ENCODE data around the gene FOXRED1.

FOXRED1 gene

DNA sequence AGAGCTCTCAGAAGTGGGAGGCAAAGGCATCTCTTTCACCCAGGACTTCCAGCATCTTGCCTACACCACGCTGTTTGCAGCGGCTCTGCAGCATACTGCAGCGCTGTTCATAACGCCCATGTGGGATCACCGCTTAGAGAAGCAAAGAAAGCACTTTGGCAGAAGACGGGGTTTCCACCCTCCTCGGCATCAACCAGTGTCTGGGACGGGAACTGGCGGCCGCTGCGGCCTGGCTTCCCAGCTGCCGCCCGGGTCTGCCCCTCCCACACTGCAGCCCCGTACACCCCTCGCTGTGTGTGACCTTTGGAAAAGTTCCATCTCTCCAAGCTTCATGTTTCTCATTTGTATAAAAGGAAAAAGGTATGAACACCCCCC is 13.4 kb downstream of the FOXRED1 start:
- peak overlapping the region; percentile 71 to 92 (median 83) for H3K4me3 ChIP-seq (ENCODE audit: control insufficient read depth in 1 of 7, extremely low read depth in 1 of 7, insufficient read depth in 4 of 7, low read depth in 2 of 7, low read length in 6 of 7)
- ChIA-PET POLR2A (interaction anchor here (1.2 to 1.7 kb wide), 2 partner anchors 14 to 20 kb away, joined by 4 to 7 read pairs; partner anchors contain the start of genes FOXRED1 and SRPRA), CTCF (interaction anchor here (1.3 kb wide), 1 partner anchor 8 kb away, joined by 4 read pairs; no protein-coding TSS in a partner anchor)
- no peaks in the 10 kb centered on the region for H3K27me3 ChIP-seq (replicated peaks in 2 of 5; ENCODE audit: control insufficient read depth in 4 of 5, insufficient read depth in 5 of 5, low read length in 4 of 5)
- no peaks in the 10 kb centered on the region for H3K9me3 ChIP-seq (ENCODE audit: control extremely low read depth in 1 of 5, control insufficient read depth in 4 of 5, insufficient read depth in 2 of 5, low read depth in 1 of 5, low read length in 4 of 5)
- peak in 2 of 3 donors; percentile 60 to 65 for DNase-seq
- H3K27ac ChIP-seq (ENCODE audit: insufficient read depth in 1 of 2, low read depth in 1 of 2, low read length in 2 of 2, poor library complexity in 1 of 2, severe bottlenecking in 2 of 2) = peak overlapping the region in 1 of 2 experiments; percentile 82
- H3K4me1 ChIP-seq (ENCODE audit: control extremely low read depth in 1 of 4, control insufficient read depth in 4 of 4, insufficient read depth in 4 of 4, low read length in 3 of 4) = peaks cover 2 to 37% (median 30%) of the 10 kb centered on the region in 4 experiments
- H3K36me3 ChIP-seq (ENCODE audit: control insufficient read depth in 4 of 4, insufficient read depth in 4 of 4, low read length in 3 of 4) = peaks cover 0 to 19% (median 5%) of the 10 kb centered on the region in 4 experiments
- WGBS (ENCODE audit: insufficient coverage) = 1% methylated on average over 13 of the region's 15 CpGs

DNA sequence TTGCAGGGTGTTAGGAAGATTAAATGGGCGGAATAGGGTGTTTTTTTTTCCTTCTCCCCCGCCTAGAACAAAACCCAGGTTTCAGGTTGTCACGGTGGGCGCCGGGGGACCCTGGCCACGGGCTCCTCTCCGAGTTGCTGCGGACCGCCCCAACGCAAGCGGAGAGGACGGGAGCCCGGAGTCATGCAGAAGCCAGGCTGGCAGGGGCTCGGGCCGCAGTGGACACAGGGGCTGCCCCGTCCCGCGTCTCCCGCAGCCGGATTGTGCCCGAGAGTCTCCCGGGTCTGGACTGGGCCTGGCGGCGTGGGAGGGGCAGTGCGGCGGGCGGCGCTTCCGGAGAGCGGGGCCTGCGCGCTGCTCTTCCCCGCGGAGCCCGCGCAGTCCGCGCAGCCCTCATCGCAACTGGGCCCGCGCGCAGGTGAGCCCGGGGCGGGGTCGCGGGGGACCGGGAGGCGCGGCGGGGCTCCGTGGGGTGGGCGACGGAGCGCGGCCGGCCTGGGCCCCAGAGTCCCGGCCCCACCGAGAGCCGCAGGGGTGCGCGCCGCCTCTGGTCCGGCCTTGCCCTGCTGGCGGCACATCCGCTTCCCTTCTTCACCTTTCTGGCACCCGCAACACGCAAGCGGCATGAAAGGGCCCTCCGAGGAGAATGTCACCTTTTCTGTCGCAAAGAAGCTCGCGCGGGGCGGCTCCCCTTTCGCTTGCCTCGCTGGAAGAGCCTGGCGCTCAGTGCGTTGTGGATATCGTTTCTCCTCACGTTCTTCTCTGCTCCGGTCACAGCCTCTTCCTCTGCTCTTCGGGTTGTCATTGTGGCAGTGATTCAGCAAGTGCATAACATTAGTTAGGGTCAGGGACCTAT is 14.0 kb downstream of the FOXRED1 start, which contains the start of gene TIRAP:
Gene TIRAP, plus strand, starts transcription at position 358 of the 856 bp plus-strand sequence. CDS start 7,802 bp downstream, outside the sequence.
- CTCF ChIA-PET = interaction anchor here (1.3 kb wide), 1 partner anchor 10 kb away, joined by 3 read pairs; no protein-coding TSS in a partner anchor
- POLR2A ChIA-PET = interaction anchor here (1.2 to 1.7 kb wide), 2 partner anchors 15 to 21 kb away, joined by 4 to 7 read pairs; partner anchors contain the start of genes FOXRED1 and SRPRA
- peak in 2 of 3 donors; percentile 71 to 79 for DNase-seq
- Histone ChIP-seq H3K36me3 (ENCODE audit: control insufficient read depth in 4 of 4, insufficient read depth in 4 of 4, low read length in 3 of 4) (peaks cover 0 to 13% (median under 1%) of the 10 kb centered on the region in 4 experiments), H3K27ac (ENCODE audit: insufficient read depth in 1 of 2, low read depth in 1 of 2, low read length in 2 of 2, poor library complexity in 1 of 2, severe bottlenecking in 2 of 2) (peak within 1 kb of the TSS; percentile 33 to 82), H3K9me3 (ENCODE audit: control extremely low read depth in 1 of 5, control insufficient read depth in 4 of 5, insufficient read depth in 2 of 5, low read depth in 1 of 5, low read length in 4 of 5) (no peaks in the 10 kb centered on the region), H3K4me3 (ENCODE audit: control insufficient read depth in 1 of 7, extremely low read depth in 1 of 7, insufficient read depth in 4 of 7, low read depth in 2 of 7, low read length in 6 of 7) (peak within 1 kb of the TSS; percentile 71 to 92 (median 83)), H3K27me3 (replicated peaks in 2 of 5; ENCODE audit: control insufficient read depth in 4 of 5, insufficient read depth in 5 of 5, low read length in 4 of 5) (no peaks in the 10 kb centered on the region), H3K4me1 (ENCODE audit: control extremely low read depth in 1 of 4, control insufficient read depth in 4 of 4, insufficient read depth in 4 of 4, low read length in 3 of 4) (peaks cover 2 to 37% (median 30%) of the 10 kb centered on the region in 4 experiments)
- under 1% methylated on average over 72 of the region's 82 CpGs for WGBS (ENCODE audit: insufficient coverage)

DNA sequence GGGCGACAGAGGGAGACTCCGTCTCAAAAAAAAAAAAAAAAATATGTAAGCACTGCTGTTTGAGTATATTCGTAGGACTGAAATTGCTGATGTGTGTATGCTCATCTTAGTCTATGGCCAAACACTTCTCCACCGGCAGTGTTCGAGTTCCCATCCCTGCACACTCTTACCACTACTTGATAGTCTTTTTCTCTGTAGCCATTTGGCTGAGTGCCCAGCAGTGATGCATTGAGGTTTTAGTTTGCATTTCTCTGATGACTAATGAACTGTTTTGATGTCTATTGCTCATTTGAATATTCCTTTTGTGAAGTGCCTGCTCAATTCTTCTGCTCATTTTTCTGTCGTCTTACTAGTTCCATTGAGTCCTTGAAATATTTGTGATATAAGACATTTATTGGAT is 15.9 kb downstream of the FOXRED1 start:
- H3K9me3 ChIP-seq (ENCODE audit: control extremely low read depth in 1 of 5, control insufficient read depth in 4 of 5, insufficient read depth in 2 of 5, low read depth in 1 of 5, low read length in 4 of 5) = no peaks in the 10 kb centered on the region
- H3K27me3 ChIP-seq (replicated peaks in 2 of 5; ENCODE audit: control insufficient read depth in 4 of 5, insufficient read depth in 5 of 5, low read length in 4 of 5) = no peaks in the 10 kb centered on the region
- POLR2A ChIA-PET = no interaction called here
- no CpG with 5 or more reads among the region's 6 CpGs for WGBS (ENCODE audit: insufficient coverage)
- no peak overlapping the region for H3K27ac ChIP-seq (ENCODE audit: insufficient read depth in 1 of 2, low read depth in 1 of 2, low read length in 2 of 2, poor library complexity in 1 of 2, severe bottlenecking in 2 of 2)
- CTCF ChIA-PET = no interaction called here
- peaks cover 0 to 11% (median 1%) of the 10 kb centered on the region in 4 experiments for H3K36me3 ChIP-seq (ENCODE audit: control insufficient read depth in 4 of 4, insufficient read depth in 4 of 4, low read length in 3 of 4)
- H3K4me1 ChIP-seq (ENCODE audit: control extremely low read depth in 1 of 4, control insufficient read depth in 4 of 4, insufficient read depth in 4 of 4, low read length in 3 of 4) = peaks cover 2 to 35% (median 30%) of the 10 kb centered on the region in 4 experiments
- DNase-seq = peak; percentile 82 to 94 (median 91)
- H3K4me3 ChIP-seq (ENCODE audit: control insufficient read depth in 1 of 7, extremely low read depth in 1 of 7, insufficient read depth in 4 of 7, low read depth in 2 of 7, low read length in 6 of 7) = no peak overlapping the region

DNA sequence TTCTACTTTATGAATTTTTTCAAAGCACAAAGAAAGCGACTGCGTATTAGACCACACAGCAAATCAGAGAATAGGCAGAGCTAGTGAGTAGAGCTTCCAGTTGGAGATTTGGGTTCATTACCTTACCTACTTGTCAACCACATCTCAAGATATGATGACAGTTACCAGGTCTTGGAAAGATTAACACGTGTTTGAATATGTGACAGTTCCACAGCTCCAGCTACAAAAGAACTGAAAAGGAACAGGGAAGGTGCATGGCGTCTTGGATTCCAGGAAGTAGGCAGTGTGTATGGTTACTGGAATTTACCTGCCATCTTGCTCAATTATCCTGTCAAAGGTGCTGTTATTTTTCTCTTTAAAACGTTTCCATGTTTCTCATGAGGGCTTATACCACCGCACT is 19.3 kb downstream of the FOXRED1 start:
- H3K9me3 ChIP-seq (ENCODE audit: control extremely low read depth in 1 of 5, control insufficient read depth in 4 of 5, insufficient read depth in 2 of 5, low read depth in 1 of 5, low read length in 4 of 5) = no peaks in the 10 kb centered on the region
- POLR2A ChIA-PET = no interaction called here

DNA sequence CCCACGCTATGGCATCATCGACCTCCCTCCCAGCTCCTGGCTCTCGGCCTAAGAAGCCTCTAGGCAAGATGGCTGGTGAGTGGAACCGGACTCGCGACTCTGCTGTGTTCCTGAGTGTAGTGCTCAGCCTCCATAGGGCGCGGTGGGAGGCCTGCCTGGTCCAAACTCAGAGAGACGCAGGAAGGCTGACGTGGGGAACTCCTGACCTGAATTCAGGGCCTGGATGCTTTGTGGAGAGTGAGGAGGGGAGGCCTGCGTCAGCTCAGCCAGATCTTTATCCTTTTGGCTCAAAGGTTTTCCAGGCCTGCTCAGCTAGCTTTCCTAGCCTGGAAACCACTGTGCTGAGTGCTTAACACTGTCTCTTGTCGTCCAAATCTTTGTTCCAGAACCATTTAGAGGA is 21.9 kb downstream of the FOXRED1 start:
- H3K9me3 ChIP-seq (ENCODE audit: control extremely low read depth in 1 of 5, control insufficient read depth in 4 of 5, insufficient read depth in 2 of 5, low read depth in 1 of 5, low read length in 4 of 5) = no peaks in the 10 kb centered on the region
- ChIA-PET POLR2A (no interaction called here), CTCF (interaction anchor here (1.0 to 1.7 kb wide), 2 partner anchors 9 to 10 kb away, joined by 3 to 4 read pairs; no protein-coding TSS in a partner anchor)
- DNase-seq = no peak
- 98% methylated on average over 11 of the region's 12 CpGs for WGBS (ENCODE audit: insufficient coverage)
- peaks cover 10 to 58% (median 31%) of the 10 kb centered on the region in 4 experiments for H3K36me3 ChIP-seq (ENCODE audit: control insufficient read depth in 4 of 4, insufficient read depth in 4 of 4, low read length in 3 of 4)
- no peaks in the 10 kb centered on the region for H3K27me3 ChIP-seq (replicated peaks in 2 of 5; ENCODE audit: control insufficient read depth in 4 of 5, insufficient read depth in 5 of 5, low read length in 4 of 5)
- H3K27ac ChIP-seq (ENCODE audit: insufficient read depth in 1 of 2, low read depth in 1 of 2, low read length in 2 of 2, poor library complexity in 1 of 2, severe bottlenecking in 2 of 2) = no peak overlapping the region
- H3K4me3 ChIP-seq (ENCODE audit: control insufficient read depth in 1 of 7, extremely low read depth in 1 of 7, insufficient read depth in 4 of 7, low read depth in 2 of 7, low read length in 6 of 7) = no peak overlapping the region
- no peaks in the 10 kb centered on the region for H3K4me1 ChIP-seq (ENCODE audit: control extremely low read depth in 1 of 4, control insufficient read depth in 4 of 4, insufficient read depth in 4 of 4, low read length in 3 of 4)

More for the DNA sequence above, 19.3 kb downstream of the FOXRED1 start:
- no peaks in the 10 kb centered on the region for H3K27me3 ChIP-seq (replicated peaks in 2 of 5; ENCODE audit: control insufficient read depth in 4 of 5, insufficient read depth in 5 of 5, low read length in 4 of 5)
- no peak overlapping the region for H3K27ac ChIP-seq (ENCODE audit: insufficient read depth in 1 of 2, low read depth in 1 of 2, low read length in 2 of 2, poor library complexity in 1 of 2, severe bottlenecking in 2 of 2)
- WGBS (ENCODE audit: insufficient coverage) = no CpG with 5 or more reads among the region's 6 CpGs
- no peak overlapping the region for H3K4me3 ChIP-seq (ENCODE audit: control insufficient read depth in 1 of 7, extremely low read depth in 1 of 7, insufficient read depth in 4 of 7, low read depth in 2 of 7, low read length in 6 of 7)
- peaks cover 6 to 41% (median 21%) of the 10 kb centered on the region in 4 experiments for H3K36me3 ChIP-seq (ENCODE audit: control insufficient read depth in 4 of 4, insufficient read depth in 4 of 4, low read length in 3 of 4)
- peaks cover 0 to 9% (median 7%) of the 10 kb centered on the region in 4 experiments for H3K4me1 ChIP-seq (ENCODE audit: control extremely low read depth in 1 of 4, control insufficient read depth in 4 of 4, insufficient read depth in 4 of 4, low read length in 3 of 4)
- DNase-seq = no peak
- CTCF ChIA-PET = no interaction called here

DNA sequence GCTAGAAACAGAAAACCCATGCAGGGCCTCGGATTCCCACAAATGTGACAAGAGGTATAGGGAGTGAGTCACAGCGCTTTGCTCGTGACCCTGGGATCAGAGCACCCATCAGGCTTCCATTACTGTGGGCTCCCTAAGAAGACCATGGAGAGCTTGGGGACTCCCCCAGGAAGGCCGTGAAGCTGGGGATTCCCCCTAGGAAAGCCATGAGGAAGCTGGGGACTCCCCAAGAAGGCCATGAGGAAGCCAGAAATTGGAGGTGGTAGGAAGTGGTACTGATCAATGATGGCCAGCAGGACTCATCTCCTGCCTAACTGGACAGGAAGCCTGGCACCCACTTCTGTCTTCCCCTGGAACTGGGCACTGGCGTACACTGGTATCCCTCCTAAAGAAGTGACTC is 24.8 kb downstream of the FOXRED1 start:
- Histone ChIP-seq H3K9me3 (ENCODE audit: control extremely low read depth in 1 of 5, control insufficient read depth in 4 of 5, insufficient read depth in 2 of 5, low read depth in 1 of 5, low read length in 4 of 5) (no peaks in the 10 kb centered on the region), H3K4me3 (ENCODE audit: control insufficient read depth in 1 of 7, extremely low read depth in 1 of 7, insufficient read depth in 4 of 7, low read depth in 2 of 7, low read length in 6 of 7) (no peak overlapping the region), H3K4me1 (ENCODE audit: control extremely low read depth in 1 of 4, control insufficient read depth in 4 of 4, insufficient read depth in 4 of 4, low read length in 3 of 4) (no peaks in the 10 kb centered on the region), H3K36me3 (ENCODE audit: control insufficient read depth in 4 of 4, insufficient read depth in 4 of 4, low read length in 3 of 4) (peaks cover 12 to 53% (median 31%) of the 10 kb centered on the region in 4 experiments), H3K27ac (ENCODE audit: insufficient read depth in 1 of 2, low read depth in 1 of 2, low read length in 2 of 2, poor library complexity in 1 of 2, severe bottlenecking in 2 of 2) (no peak overlapping the region), H3K27me3 (replicated peaks in 2 of 5; ENCODE audit: control insufficient read depth in 4 of 5, insufficient read depth in 5 of 5, low read length in 4 of 5) (no peaks in the 10 kb centered on the region)
- ChIA-PET POLR2A (no interaction called here), CTCF (interaction anchor here (1.2 to 1.5 kb wide), 3 partner anchors 10 to 16 kb away, joined by 3 to 4 read pairs (median 3); no protein-coding TSS in a partner anchor)
- 84% methylated on average over 5 of the region's 5 CpGs for WGBS (ENCODE audit: insufficient coverage)
- no peak for DNase-seq

DNA sequence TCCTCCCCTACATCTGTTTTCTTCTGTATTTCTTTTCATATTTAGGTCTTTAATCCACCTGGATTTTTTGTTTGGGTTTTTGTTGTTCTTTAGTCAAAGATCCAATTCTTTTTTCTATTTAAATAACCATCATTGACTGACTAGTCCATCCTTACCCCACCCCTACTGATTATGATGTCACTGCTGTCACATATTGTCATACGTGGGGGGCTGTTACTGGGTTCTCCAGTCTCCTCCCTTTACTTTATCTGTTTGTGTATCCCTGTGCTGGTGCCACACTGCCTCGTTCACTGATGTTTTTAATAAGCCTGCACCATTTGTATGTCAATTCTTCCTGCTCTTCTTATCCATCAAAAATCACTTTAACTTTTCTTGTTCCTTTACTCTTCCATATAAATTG is 28.1 kb downstream of the FOXRED1 start:
- Histone ChIP-seq H3K4me3 (ENCODE audit: control insufficient read depth in 1 of 7, extremely low read depth in 1 of 7, insufficient read depth in 4 of 7, low read depth in 2 of 7, low read length in 6 of 7) (no peak overlapping the region), H3K36me3 (ENCODE audit: control insufficient read depth in 4 of 4, insufficient read depth in 4 of 4, low read length in 3 of 4) (peaks cover 11 to 27% (median 22%) of the 10 kb centered on the region in 4 experiments), H3K4me1 (ENCODE audit: control extremely low read depth in 1 of 4, control insufficient read depth in 4 of 4, insufficient read depth in 4 of 4, low read length in 3 of 4) (no peaks in the 10 kb centered on the region), H3K9me3 (ENCODE audit: control extremely low read depth in 1 of 5, control insufficient read depth in 4 of 5, insufficient read depth in 2 of 5, low read depth in 1 of 5, low read length in 4 of 5) (no peaks in the 10 kb centered on the region), H3K27me3 (replicated peaks in 2 of 5; ENCODE audit: control insufficient read depth in 4 of 5, insufficient read depth in 5 of 5, low read length in 4 of 5) (no peaks in the 10 kb centered on the region), H3K27ac (ENCODE audit: insufficient read depth in 1 of 2, low read depth in 1 of 2, low read length in 2 of 2, poor library complexity in 1 of 2, severe bottlenecking in 2 of 2) (no peak overlapping the region)
- WGBS (ENCODE audit: insufficient coverage) = 90% methylated on average over 2 of the region's 2 CpGs
- ChIA-PET POLR2A (no interaction called here), CTCF (no interaction called here)
- no peak for DNase-seq
